SK-N-SH (cell line): ENCODE data around the gene IGSF9. TPM values are rescaled to one million over a fixed set of nuclear protein-coding genes. Genes with fewer than 3 reads are reported as not detected.
A peak's percentile ranks its signal among the peaks of the same experiment; 100 is the strongest.

Source experiments
- CTCF ChIA-PET: fragments of 300-600, 350-600 bp; formaldehyde crosslinking; extraction: SDS; loops from one replicate; lab custom pipeline; 2021; lab: Yijun Ruan, JAX
- POLR2A ChIA-PET: fragments of 350-600 bp; sonication (Branson Sonifier 250); formaldehyde crosslinking; extraction: SDS; loops from one replicate; lab custom pipeline; 2020; ENCODE audit warnings: antibody characterized with exemption, inconsistent platforms; lab: Yijun Ruan, JAX
- DNase-seq: peaks from one replicate; pipeline ENCODE4 v3.0.0; 2012
- H2AFZ ChIP-seq: fragments of 200-600 bp; sonication (generic); 2 replicates; pipeline ENCODE4 v1.8.1; 2016; ENCODE audit warnings: antibody characterized with exemption, mild to moderate bottlenecking, low read depth
- H3F3A ChIP-seq: fragments of 200-600 bp; sonication (generic); replicated peaks from 2 replicates; pipeline ENCODE3; 2016; ENCODE audit warnings: antibody characterized with exemption, mild to moderate bottlenecking; ENCODE audit not compliant: insufficient read depth
- H3K27ac ChIP-seq, 2 experiments: fragments of 200-500 bp in 1 of 2; fragments of 200-600 bp in 1 of 2; sonication (Bioruptor generic) in 1 of 2; sonication (generic), shearing (Covaris generic) in 1 of 2; 2 replicates each; pipeline versions ENCODE4 v1.5.1 to v1.6.1; 2014 to 2016; ENCODE audit warnings: low read depth in 2 of 2, inconsistent platforms in 1 of 2, low read length in 1 of 2, mild to moderate bottlenecking in 1 of 2, mixed read lengths in 1 of 2
- H3K27me3 ChIP-seq: fragments of 200-600 bp; sonication (generic), shearing (Covaris generic); 2 replicates; pipeline ENCODE4 v1.6.1; 2016; ENCODE audit warnings: mixed run types; ENCODE audit not compliant: insufficient read depth
- H3K36me3 ChIP-seq, 2 experiments: fragments of 200-500 bp in 1 of 2; fragments of 200-600 bp in 1 of 2; sonication (Bioruptor generic) in 1 of 2; sonication (generic) in 1 of 2; replicated peaks in 1 of 2; 2 replicates each; pipeline versions ENCODE3 to v1.5.1; 2014 to 2016; ENCODE audit warnings: low read length in 1 of 2, mild to moderate bottlenecking in 1 of 2; ENCODE audit not compliant: insufficient read depth in 2 of 2, control insufficient read depth in 1 of 2
- H3K4me1 ChIP-seq, 2 experiments: fragments of 200-500 bp in 1 of 2; fragments of 200-600 bp in 1 of 2; sonication (Bioruptor generic) in 1 of 2; sonication (generic), shearing (Covaris generic) in 1 of 2; 2 replicates each; pipeline versions ENCODE4 v1.5.1 to v1.6.1; 2014 to 2016; ENCODE audit warnings: low read depth in 1 of 2, low read length in 1 of 2, mixed run types in 1 of 2; ENCODE audit not compliant: insufficient read depth in 2 of 2, control insufficient read depth in 1 of 2
- H3K4me2 ChIP-seq: fragments of 200-600 bp; sonication (generic), shearing (Covaris generic); 2 replicates; pipeline ENCODE4 v1.6.1; 2017; ENCODE audit warnings: mixed run types
- H3K4me3 ChIP-seq, 2 experiments: fragments of 200-500 bp in 1 of 2; fragments of 200-600 bp in 1 of 2; sonication (Bioruptor generic) in 1 of 2; sonication (generic), shearing (Covaris generic) in 1 of 2; 2 replicates each; pipeline versions ENCODE4 v1.5.1 to v1.8.1; 2014 to 2016; ENCODE audit warnings: low read depth in 2 of 2, inconsistent platforms in 1 of 2, low read length in 1 of 2, mild to moderate bottlenecking in 1 of 2, mixed read lengths in 1 of 2, moderate library complexity in 1 of 2
- H3K79me2 ChIP-seq: fragments of 200-600 bp; sonication (generic); 2 replicates; pipeline ENCODE4 v1.8.1; 2017; ENCODE audit warnings: mild to moderate bottlenecking; ENCODE audit not compliant: insufficient read depth
- H3K9ac ChIP-seq: fragments of 200-600 bp; sonication (generic); 2 replicates; pipeline ENCODE4 v1.6.1; 2017; ENCODE audit warnings: mixed run types
- H3K9me2 ChIP-seq: fragments of 200-600 bp; sonication (generic); 2 replicates; pipeline ENCODE4 v1.6.1; 2017; ENCODE audit warnings: mixed run types
- H3K9me3 ChIP-seq: fragments of 200-600 bp; sonication (generic); 2 replicates; pipeline ENCODE4 v1.6.1; 2017; ENCODE audit warnings: mixed run types, mild to moderate bottlenecking, moderate library complexity
- H4K20me1 ChIP-seq: fragments of 200-600 bp; sonication (generic); 2 replicates; pipeline ENCODE4 v1.6.1; 2017; ENCODE audit warnings: mild to moderate bottlenecking, mixed run types; ENCODE audit not compliant: insufficient read depth
- CHD2 ChIP-seq: fragments of 150-350 bp; IDR thresholded peaks from 2 replicates; pipeline ENCODE4 v1.6.1; 2018; ENCODE audit warnings: low read length; ENCODE audit not compliant: partially characterized antibody
- EZH2phosphoT487 ChIP-seq: fragments of 200-600 bp; sonication (generic); IDR thresholded peaks from 2 replicates; pipeline ENCODE4 v1.6.1; 2017; ENCODE audit warnings: low read depth, mixed run types, mild to moderate bottlenecking, antibody characterized with exemption, moderate library complexity, borderline replicate concordance
- FOXM1 ChIP-seq: IDR thresholded peaks from 2 replicates; pipeline ENCODE4 v1.4.0; 2012; ENCODE audit warnings: low read depth, mild to moderate bottlenecking
- IRF3 ChIP-seq: fragments of 150-350 bp; IDR thresholded peaks from 2 replicates; pipeline ENCODE4 v1.6.1; 2016; ENCODE audit warnings: mild to moderate bottlenecking, low read depth, low read length
- MXI1 ChIP-seq: IDR thresholded peaks from 2 replicates; pipeline ENCODE4 v1.6.1; 2012; ENCODE audit warnings: mild to moderate bottlenecking, low read depth, low read length, improper control_type of control experiment
- PBX3 ChIP-seq: IDR thresholded peaks from 2 replicates; pipeline ENCODE4; 2012
- RAD21 ChIP-seq: IDR thresholded peaks from 2 replicates; pipeline ENCODE4 v1.6.1; 2012; ENCODE audit warnings: mild to moderate bottlenecking, low read length
- TCF12 ChIP-seq: IDR thresholded peaks from 2 replicates; pipeline ENCODE4 v1.4.0; 2012
- USF1 ChIP-seq: IDR thresholded peaks from 2 replicates; pipeline ENCODE4 v1.4.0; 2012; ENCODE audit warnings: low read depth, borderline replicate concordance
- USF2 ChIP-seq: fragments of 150-350 bp; IDR thresholded peaks from 2 replicates; pipeline ENCODE4 v1.6.1; 2017; ENCODE audit warnings: antibody characterized with exemption, low read length, low read depth, borderline replicate concordance
- YY1 ChIP-seq: IDR thresholded peaks from 2 replicates; pipeline ENCODE4 v1.4.0; 2012; ENCODE audit warnings: low read depth, mild to moderate bottlenecking
- ZBTB33 ChIP-seq: IDR thresholded peaks from 2 replicates; pipeline ENCODE4 v1.4.0; 2012; ENCODE audit warnings: low read depth, borderline replicate concordance
- WGBS: methylation state at CpG from one replicate; pipeline ENCODE4 v1.1.6; 2017; ENCODE audit warnings: low lambda C conversion rate; 5-methylcytosine and 5-hydroxymethylcytosine counted together
- polyA plus RNA-seq, 3 experiments: library from polyadenylated mRNA; depleted of rRNA; stranded (reverse); fragments of >200 nt; gene quantifications; 2 replicates each; pipeline ENCODE4 v1.2.3, GENCODE V29; 2012
- TF ChIP-seq, protein P1 (sequence below): IDR thresholded peaks from 2 replicates; pipeline ENCODE4 v1.6.1; 2012; ENCODE audit warnings: mild to moderate bottlenecking, low read depth, low read length, moderate library complexity

Gene IGSF9
- polyA plus RNA-seq, 1 of the 3 experiments (the other 2 are of a cell fraction) = 2.4 TPM

DNA sequence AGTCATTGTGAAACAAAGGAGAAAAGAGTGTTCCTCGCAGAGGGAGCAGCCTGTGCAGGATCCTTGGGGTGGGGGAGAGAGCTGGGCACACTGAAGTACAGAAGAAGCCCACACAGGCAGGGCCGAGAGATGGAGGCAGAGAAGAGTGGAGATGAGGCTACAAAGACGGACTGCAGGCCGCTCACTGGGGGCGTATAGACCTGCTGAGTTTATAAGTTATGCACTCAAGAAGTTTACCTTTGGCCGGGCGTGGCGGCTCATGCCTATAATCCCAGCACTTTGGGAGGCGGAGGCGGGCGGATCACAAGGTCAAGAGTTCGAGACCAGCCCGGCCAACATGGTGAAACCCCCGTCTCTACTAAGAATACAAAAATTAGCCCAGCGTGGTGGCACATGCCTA, 16.2 kb upstream of the IGSF9 start:
- 74% methylated on average over 15 of the region's 15 CpGs for WGBS
- Histone ChIP-seq H3K4me3 (no peak overlapping the region; a peak in 1 of 4 replicates), H3K4me1 (no peaks in the 10 kb centered on the region), H3K36me3 (no peaks in the 10 kb centered on the region), H3K9ac (no peak overlapping the region), H3K79me2 (no peaks in the 10 kb centered on the region), H4K20me1 (no peaks in the 10 kb centered on the region), H3K27me3 (peaks cover 17% of the 10 kb centered on the region; the same call in 1 of the 2 replicates), H3K9me3 (no peaks in the 10 kb centered on the region), H3K27ac (no peak overlapping the region), H3K4me2 (no peak overlapping the region), H2AFZ (peak overlapping the region; percentile 53), H3K9me2 (no peaks in the 10 kb centered on the region), H3F3A (no peaks in the 10 kb centered on the region)
- DNase-seq = no peak
- CTCF ChIA-PET = interaction anchor here (13.1 kb wide), 1 partner anchor 45 kb away, joined by 100 read pairs; no protein-coding TSS in a partner anchor
- TF ChIP-seq, protein P1, sequence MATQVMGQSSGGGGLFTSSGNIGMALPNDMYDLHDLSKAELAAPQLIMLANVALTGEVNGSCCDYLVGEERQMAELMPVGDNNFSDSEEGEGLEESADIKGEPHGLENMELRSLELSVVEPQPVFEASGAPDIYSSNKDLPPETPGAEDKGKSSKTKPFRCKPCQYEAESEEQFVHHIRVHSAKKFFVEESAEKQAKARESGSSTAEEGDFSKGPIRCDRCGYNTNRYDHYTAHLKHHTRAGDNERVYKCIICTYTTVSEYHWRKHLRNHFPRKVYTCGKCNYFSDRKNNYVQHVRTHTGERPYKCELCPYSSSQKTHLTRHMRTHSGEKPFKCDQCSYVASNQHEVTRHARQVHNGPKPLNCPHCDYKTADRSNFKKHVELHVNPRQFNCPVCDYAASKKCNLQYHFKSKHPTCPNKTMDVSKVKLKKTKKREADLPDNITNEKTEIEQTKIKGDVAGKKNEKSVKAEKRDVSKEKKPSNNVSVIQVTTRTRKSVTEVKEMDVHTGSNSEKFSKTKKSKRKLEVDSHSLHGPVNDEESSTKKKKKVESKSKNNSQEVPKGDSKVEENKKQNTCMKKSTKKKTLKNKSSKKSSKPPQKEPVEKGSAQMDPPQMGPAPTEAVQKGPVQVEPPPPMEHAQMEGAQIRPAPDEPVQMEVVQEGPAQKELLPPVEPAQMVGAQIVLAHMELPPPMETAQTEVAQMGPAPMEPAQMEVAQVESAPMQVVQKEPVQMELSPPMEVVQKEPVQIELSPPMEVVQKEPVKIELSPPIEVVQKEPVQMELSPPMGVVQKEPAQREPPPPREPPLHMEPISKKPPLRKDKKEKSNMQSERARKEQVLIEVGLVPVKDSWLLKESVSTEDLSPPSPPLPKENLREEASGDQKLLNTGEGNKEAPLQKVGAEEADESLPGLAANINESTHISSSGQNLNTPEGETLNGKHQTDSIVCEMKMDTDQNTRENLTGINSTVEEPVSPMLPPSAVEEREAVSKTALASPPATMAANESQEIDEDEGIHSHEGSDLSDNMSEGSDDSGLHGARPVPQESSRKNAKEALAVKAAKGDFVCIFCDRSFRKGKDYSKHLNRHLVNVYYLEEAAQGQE = no peak
- TF ChIP-seq ZBTB33 (no peak), RAD21 (no peak), TCF12 (no peak), CHD2 (no peak), IRF3 (no peak)
- POLR2A ChIA-PET = no interaction called here

GRCh38 chr1:159960721-159961381, 15.4 kb upstream of the IGSF9 start:
- H3K27ac ChIP-seq = peak overlapping the region in 1 of 2 experiments; percentile 12; a peak in 1 of 4 replicates
- WGBS = 11% methylated on average over 5 of the region's 5 CpGs
- H2AFZ ChIP-seq = peak overlapping the region; percentile 53
- TF ChIP-seq USF1 (no peak), PBX3 (no peak), FOXM1 (no peak), IRF3 (no peak), USF2 (no peak), EZH2phosphoT487 (no peak), YY1 (no peak), MXI1 (no peak)

More at GRCh38 chr1:159960721-159961381, 15.4 kb upstream of the IGSF9 start:
- no peak for DNase-seq
- no peaks in the 10 kb centered on the region for H3K9me2 ChIP-seq
- no peak overlapping the region; a peak in 1 of 4 replicates for H3K4me3 ChIP-seq
- no peaks in the 10 kb centered on the region for H3F3A ChIP-seq
- peaks cover 17% of the 10 kb centered on the region; the same call in 1 of the 2 replicates for H3K27me3 ChIP-seq
- CTCF ChIA-PET = interaction anchor here (2.0 to 13.1 kb wide), 2 partner anchors 16 to 46 kb away, joined by 8 to 100 read pairs; partner anchors contain the start of gene IGSF9
- no peaks in the 10 kb centered on the region for H3K36me3 ChIP-seq
- no peaks in the 10 kb centered on the region for H3K79me2 ChIP-seq
- H3K9ac ChIP-seq = no peak overlapping the region
- POLR2A ChIA-PET = no interaction called here
- no peaks in the 10 kb centered on the region for H3K9me3 ChIP-seq
- no peak overlapping the region for H3K4me2 ChIP-seq
- H4K20me1 ChIP-seq = no peaks in the 10 kb centered on the region
- no peaks in the 10 kb centered on the region for H3K4me1 ChIP-seq
